Immature natural killer cell (primary cell): ENCODE data around the gene C1QL1. TPM values are rescaled to one million over a fixed set of nuclear protein-coding genes. Genes with fewer than 3 reads are reported as not detected.

Source experiments
- DNase-seq, 3 donors: peaks; one replicate each; pipeline ENCODE4 v3.0.0; 2022; ENCODE audit warnings: mixed read lengths in 1 of 3
- H3K27ac Mint-ChIP-seq, 6 donors: one replicate each; pipeline ENCODE4 v1.8.0; 2020; ENCODE audit warnings: mixed read lengths in 6 of 6, mild to moderate bottlenecking in 5 of 6, inconsistent platforms in 4 of 6, moderate library complexity in 3 of 6
- H3K27me3 Mint-ChIP-seq, 3 donors: one replicate each; pipeline ENCODE4 v1.8.0; 2020 to 2021; ENCODE audit warnings: low read depth in 3 of 3, mild to moderate bottlenecking in 3 of 3, mixed read lengths in 3 of 3, moderate library complexity in 3 of 3, inconsistent platforms in 1 of 3
- H3K36me3 Mint-ChIP-seq, 3 donors: one replicate each; pipeline ENCODE4 v1.8.0; 2020; ENCODE audit warnings: mixed read lengths in 3 of 3, inconsistent platforms in 2 of 3, mild to moderate bottlenecking in 2 of 3
- H3K4me1 Mint-ChIP-seq, 2 donors: one replicate each; pipeline ENCODE4 v1.8.0; 2020; ENCODE audit warnings: inconsistent platforms in 2 of 2, mild to moderate bottlenecking in 2 of 2, mixed read lengths in 2 of 2, moderate library complexity in 1 of 2
- H3K4me3 Mint-ChIP-seq, 5 donors: one replicate each; pipeline ENCODE4 v1.8.0; 2020; ENCODE audit warnings: mild to moderate bottlenecking in 5 of 5, mixed read lengths in 5 of 5, inconsistent platforms in 3 of 5, moderate library complexity in 3 of 5
- H3K9me3 Mint-ChIP-seq, 6 donors: one replicate each; pipeline ENCODE4 v1.8.0; 2020; ENCODE audit warnings: mild to moderate bottlenecking in 6 of 6, mixed read lengths in 6 of 6, inconsistent platforms in 4 of 6, moderate library complexity in 3 of 6
- polyA plus RNA-seq, 3 donors: library from polyadenylated mRNA; unstranded; fragments of 300-500 nt; fragmentation: Illumina TruSeq; gene quantifications; one replicate each; pipeline ENCODE4 v1.2.3, GENCODE V29; 2021

The C1QL1 gene
- polyA plus RNA-seq, result under 1 TPM in 1 of 3 donors, not detected in 2; 0.20 TPM

GRCh38 chr17:44968225-44969143, at the start of gene C1QL1:
C1QL1 (minus strand) TSS chr17:44968303; CDS start chr17:44968048, 255 bp downstream.
- Mint-ChIP-seq H3K4me1 (peaks cover 20 to 29% of the 10 kb centered on the region in 2 donors), H3K27ac (no peak within 1 kb of the TSS), H3K4me3 (peak within 1 kb of the TSS; percentile 47 to 76 (median 71)), H3K27me3 (peaks cover 15 to 39% (median 37%) of the 10 kb centered on the region in 3 donors), H3K9me3 (peaks cover 0 to 2% (median 0%) of the 10 kb centered on the region in 6 donors), H3K36me3 (no peaks in the 10 kb centered on the region)
- peak; percentile 76 to 80 (median 77) for DNase-seq

GRCh38 chr17:45016823-45017222, 48.7 kb upstream of the C1QL1 start:
- H3K9me3 Mint-ChIP-seq, result no peaks in the 10 kb centered on the region
- H3K4me1 Mint-ChIP-seq, result peaks cover 22 to 24% of the 10 kb centered on the region in 2 donors
- H3K27ac Mint-ChIP-seq, result no peak overlapping the region
- DNase-seq, result no peak
- H3K27me3 Mint-ChIP-seq, result peaks cover 11 to 20% (median 16%) of the 10 kb centered on the region in 3 donors
- no peaks in the 10 kb centered on the region for H3K36me3 Mint-ChIP-seq
- H3K4me3 Mint-ChIP-seq, result peak overlapping the region in 1 of 5 donors; percentile 25

- Mint-ChIP-seq H3K36me3 (no peaks in the 10 kb centered on the region), H3K9me3 (no peaks in the 10 kb centered on the region), H3K27ac (no peak overlapping the region), H3K4me3 (peak overlapping the region in 1 of 5 donors; percentile 25), H3K27me3 (peaks cover 11 to 19% (median 16%) of the 10 kb centered on the region in 3 donors), H3K4me1 (peaks cover 17 to 19% of the 10 kb centered on the region in 2 donors)
- DNase-seq, result no peak
Measured at GRCh38 chr17:45016237-45016636, 48.1 kb upstream of the C1QL1 start.

- Mint-ChIP-seq H3K4me1 (no peaks in the 10 kb centered on the region), H3K9me3 (no peaks in the 10 kb centered on the region), H3K36me3 (no peaks in the 10 kb centered on the region), H3K27me3 (peaks cover 2 to 7% (median 5%) of the 10 kb centered on the region in 3 donors), H3K27ac (no peak overlapping the region), H3K4me3 (no peak overlapping the region)
- no peak for DNase-seq
Measured at GRCh38 chr17:45013021-45013997, 45.2 kb upstream of the C1QL1 start.

GRCh38 chr17:45011767-45012166, 43.7 kb upstream of the C1QL1 start:
- Mint-ChIP-seq H3K9me3 (no peaks in the 10 kb centered on the region), H3K36me3 (no peaks in the 10 kb centered on the region), H3K27me3 (peaks cover 2 to 8% (median 4%) of the 10 kb centered on the region in 3 donors), H3K4me1 (no peaks in the 10 kb centered on the region), H3K4me3 (no peak overlapping the region), H3K27ac (no peak overlapping the region)
- no peak for DNase-seq

- no peak for DNase-seq
- no peak overlapping the region for H3K4me3 Mint-ChIP-seq
- H3K36me3 Mint-ChIP-seq, result no peaks in the 10 kb centered on the region
- H3K27me3 Mint-ChIP-seq, result peaks cover 0 to 11% (median 0%) of the 10 kb centered on the region in 3 donors
- no peaks in the 10 kb centered on the region for H3K4me1 Mint-ChIP-seq
- no peak overlapping the region for H3K27ac Mint-ChIP-seq
- H3K9me3 Mint-ChIP-seq, result no peaks in the 10 kb centered on the region
Measured at GRCh38 chr17:45009676-45010467, 41.8 kb upstream of the C1QL1 start.

- DNase-seq, result no peak
- Mint-ChIP-seq H3K27ac (no peak overlapping the region), H3K36me3 (no peaks in the 10 kb centered on the region), H3K9me3 (no peaks in the 10 kb centered on the region), H3K4me1 (no peaks in the 10 kb centered on the region), H3K4me3 (no peak overlapping the region), H3K27me3 (peaks cover 0 to 11% (median under 1%) of the 10 kb centered on the region in 3 donors)
Measured at GRCh38 chr17:45008216-45008615, 40.1 kb upstream of the C1QL1 start.

GRCh38 chr17:45006927-45007461, 38.9 kb upstream of the C1QL1 start:
- H3K27me3 Mint-ChIP-seq, result peaks cover 0 to 11% (median 2%) of the 10 kb centered on the region in 3 donors

GRCh38 chr17:45005700-45006099, 37.6 kb upstream of the C1QL1 start:
- no peak for DNase-seq
- no peaks in the 10 kb centered on the region for H3K36me3 Mint-ChIP-seq
- H3K9me3 Mint-ChIP-seq, result no peaks in the 10 kb centered on the region
- H3K4me3 Mint-ChIP-seq, result no peak overlapping the region
- H3K4me1 Mint-ChIP-seq, result no peaks in the 10 kb centered on the region
- no peak overlapping the region for H3K27ac Mint-ChIP-seq
- peaks cover 2 to 11% (median 3%) of the 10 kb centered on the region in 3 donors for H3K27me3 Mint-ChIP-seq

More at GRCh38 chr17:45006927-45007461, 38.9 kb upstream of the C1QL1 start:
- Mint-ChIP-seq H3K4me3 (no peak overlapping the region), H3K36me3 (no peaks in the 10 kb centered on the region), H3K4me1 (no peaks in the 10 kb centered on the region), H3K27ac (no peak overlapping the region), H3K9me3 (no peaks in the 10 kb centered on the region)
- DNase-seq, result no peak

GRCh38 chr17:45004388-45004787, 36.3 kb upstream of the C1QL1 start:
- no peaks in the 10 kb centered on the region for H3K36me3 Mint-ChIP-seq
- no peak for DNase-seq
- H3K4me3 Mint-ChIP-seq, result no peak overlapping the region
- H3K9me3 Mint-ChIP-seq, result peaks cover 0 to 5% (median 0%) of the 10 kb centered on the region in 6 donors
- no peaks in the 10 kb centered on the region for H3K4me1 Mint-ChIP-seq
- H3K27me3 Mint-ChIP-seq, result peaks cover 2 to 11% (median 3%) of the 10 kb centered on the region in 3 donors
- H3K27ac Mint-ChIP-seq, result no peak overlapping the region

- H3K4me3 Mint-ChIP-seq, result no peak overlapping the region
- H3K27me3 Mint-ChIP-seq, result peaks cover 2 to 12% (median 3%) of the 10 kb centered on the region in 3 donors
- H3K27ac Mint-ChIP-seq, result no peak overlapping the region
- H3K9me3 Mint-ChIP-seq, result peaks cover 0 to 9% (median 0%) of the 10 kb centered on the region in 6 donors
- no peaks in the 10 kb centered on the region for H3K36me3 Mint-ChIP-seq
- no peak for DNase-seq
- no peaks in the 10 kb centered on the region for H3K4me1 Mint-ChIP-seq
Measured at GRCh38 chr17:45003877-45004276, 35.8 kb upstream of the C1QL1 start.

GRCh38 chr17:45001310-45001709, 33.2 kb upstream of the C1QL1 start:
- Mint-ChIP-seq H3K4me1 (no peaks in the 10 kb centered on the region), H3K36me3 (no peaks in the 10 kb centered on the region), H3K4me3 (no peak overlapping the region), H3K9me3 (peaks cover 0 to 9% (median under 1%) of the 10 kb centered on the region in 6 donors), H3K27me3 (peaks cover 4 to 15% (median 4%) of the 10 kb centered on the region in 3 donors), H3K27ac (no peak overlapping the region)
- no peak for DNase-seq

GRCh38 chr17:44999433-44999832, 31.3 kb upstream of the C1QL1 start:
- H3K27ac Mint-ChIP-seq, result no peak overlapping the region
- no peak for DNase-seq
- H3K4me3 Mint-ChIP-seq, result no peak overlapping the region
- H3K9me3 Mint-ChIP-seq, result peaks cover 0 to 9% (median under 1%) of the 10 kb centered on the region in 6 donors
- H3K4me1 Mint-ChIP-seq, result no peaks in the 10 kb centered on the region
- H3K27me3 Mint-ChIP-seq, result peaks cover 4 to 8% (median 5%) of the 10 kb centered on the region in 3 donors
- H3K36me3 Mint-ChIP-seq, result no peaks in the 10 kb centered on the region
